GM12878 (cell line): ENCODE results near the gene ZP2.

Source experiments
- SKIL ChIP-seq: fragments of 450-650 bp; IDR thresholded peaks from 2 replicates; pipeline ENCODE4 v1.6.1; 2017; ENCODE audit warnings: mild to moderate bottlenecking, low read depth, inconsistent platforms; ENCODE audit not compliant: poor library complexity, severe bottlenecking
- TF ChIP-seq, protein P1 (sequence below), 3 experiments: IDR thresholded peaks in 2 of 3; conservative IDR thresholded peaks in 1 of 3; 2 replicates each; pipeline ENCODE4 v1.5.1; 2011; ENCODE audit warnings: low read depth in 3 of 3, low read length in 3 of 3, mild to moderate bottlenecking in 3 of 3, control low read depth in 2 of 3, moderate library complexity in 2 of 3, inconsistent platforms in 1 of 3, mixed read lengths in 1 of 3; ENCODE audit not compliant: control insufficient read depth in 2 of 3, insufficient read depth in 1 of 3; ENCODE audit errors: extremely low read depth in 1 of 3

- TF ChIP-seq SKIL, result no peak
- TF ChIP-seq, protein P1, sequence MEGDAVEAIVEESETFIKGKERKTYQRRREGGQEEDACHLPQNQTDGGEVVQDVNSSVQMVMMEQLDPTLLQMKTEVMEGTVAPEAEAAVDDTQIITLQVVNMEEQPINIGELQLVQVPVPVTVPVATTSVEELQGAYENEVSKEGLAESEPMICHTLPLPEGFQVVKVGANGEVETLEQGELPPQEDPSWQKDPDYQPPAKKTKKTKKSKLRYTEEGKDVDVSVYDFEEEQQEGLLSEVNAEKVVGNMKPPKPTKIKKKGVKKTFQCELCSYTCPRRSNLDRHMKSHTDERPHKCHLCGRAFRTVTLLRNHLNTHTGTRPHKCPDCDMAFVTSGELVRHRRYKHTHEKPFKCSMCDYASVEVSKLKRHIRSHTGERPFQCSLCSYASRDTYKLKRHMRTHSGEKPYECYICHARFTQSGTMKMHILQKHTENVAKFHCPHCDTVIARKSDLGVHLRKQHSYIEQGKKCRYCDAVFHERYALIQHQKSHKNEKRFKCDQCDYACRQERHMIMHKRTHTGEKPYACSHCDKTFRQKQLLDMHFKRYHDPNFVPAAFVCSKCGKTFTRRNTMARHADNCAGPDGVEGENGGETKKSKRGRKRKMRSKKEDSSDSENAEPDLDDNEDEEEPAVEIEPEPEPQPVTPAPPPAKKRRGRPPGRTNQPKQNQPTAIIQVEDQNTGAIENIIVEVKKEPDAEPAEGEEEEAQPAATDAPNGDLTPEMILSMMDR (IDR thresholded peaks at IDR 0.05 in 2 of 3, conservative IDR thresholded peaks at IDR 0.05 in 1 of 3; ENCODE audit: control insufficient read depth in 2 of 3, extremely low read depth in 1 of 3, insufficient read depth in 1 of 3, low read depth in 3 of 3, low read length in 3 of 3), result no peak
Measured at GRCh38 chr16:21208446-21209230, 2.7 kb downstream of the ZP2 start.
